ENCODE data around the gene KIAA0513. TPM values are rescaled to one million over a fixed set of nuclear protein-coding genes. Genes with fewer than 3 reads are reported as not detected.

The KIAA0513 gene
- total and polyA plus RNA-seq, 2 of the 13 experiments (the other 11 are each of a cell fraction or from before 2014, with no cell fraction given) = 1.8 TPM

GRCh38 chr16:85139881-85140339 lies 112.3 kb downstream of the KIAA0513 start (continued):
- TF ChIP-seq PRDM10 (CRISPR knock-in tag; IDR thresholded peaks at IDR 0.05; ENCODE audit: low read depth) = peak; percentile 49; the same call in 1 of the 2 replicates
- TF ChIP-seq STAT6 (CRISPR knock-in tag; IDR thresholded peaks at IDR 0.05; ENCODE audit: borderline replicate concordance) = no peak
- no peak for TF ChIP-seq ZNF232 (CRISPR knock-in tag; IDR thresholded peaks at IDR 0.05; ENCODE audit: borderline replicate concordance)
- TF ChIP-seq RFXAP (CRISPR knock-in tag; IDR thresholded peaks at IDR 0.05; ENCODE audit: borderline replicate concordance) = no peak
- TF ChIP-seq HNRNPH1 (optimal IDR thresholded peaks at IDR 0.05; ENCODE audit: low read depth, low read length) = no peak
- no peak for TF ChIP-seq ETS1 (CRISPR knock-in tag; IDR thresholded peaks at IDR 0.05)
- 0 out of 2 replicates have a peak, but pooled peaks have one; percentile 7 for TF ChIP-seq HHEX (CRISPR knock-in tag; IDR thresholded peaks at IDR 0.05)
- TF ChIP-seq PHF8 (CRISPR knock-in tag; IDR thresholded peaks at IDR 0.05) = peak; percentile 44; the same call in 1 of the 2 replicates
- no peak for TF ChIP-seq CHD4 (IDR thresholded peaks at IDR 0.05; ENCODE audit: borderline replicate concordance, low read length)
- peak; percentile 28; the same call in 1 of the 2 replicates for TF ChIP-seq BCL6 (CRISPR knock-in tag; IDR thresholded peaks at IDR 0.05)
- no peak for TF ChIP-seq KLF15 (CRISPR knock-in tag; IDR thresholded peaks at IDR 0.05; ENCODE audit: borderline replicate concordance)
- peak; percentile 39; the same call in 1 of the 2 replicates for TF ChIP-seq ZNF24 (IDR thresholded peaks at IDR 0.05)
- TF ChIP-seq E2F1 (CRISPR knock-in tag; IDR thresholded peaks at IDR 0.05) = no peak
- no peak for TF ChIP-seq ZBTB8A (CRISPR knock-in tag; IDR thresholded peaks at IDR 0.05; ENCODE audit: borderline replicate concordance, low read depth)
- TF ChIP-seq ATF6 (CRISPR knock-in tag; conservative IDR thresholded peaks at IDR 0.05) = 0 out of 2 replicates have a peak, but pooled peaks have one; percentile 58
- peak; percentile 68; the same call in 1 of the 2 replicates for TF ChIP-seq NR2F2 (IDR thresholded peaks at IDR 0.05; ENCODE audit: borderline replicate concordance, low read depth)
- TF ChIP-seq HNF4A (CRISPR knock-in tag; IDR thresholded peaks at IDR 0.05) = peak; percentile 96
- TF ChIP-seq ZNF792 (CRISPR knock-in tag; IDR thresholded peaks at IDR 0.05) = peak; percentile 70; the same call in 1 of the 2 replicates
- TF ChIP-seq HDAC2 (CRISPR knock-in tag; IDR thresholded peaks at IDR 0.05) = peak; percentile 83
- no peak for TF ChIP-seq FOXP1 (IDR thresholded peaks at IDR 0.05)
- peak; percentile 38 for TF ChIP-seq FOXP1 (CRISPR knock-in tag; IDR thresholded peaks at IDR 0.05)

Data from HepG2 (cell line).